Liver (tissue), 9 donors: ENCODE measurements around the gene SMPDL3B. TPM values are rescaled to one million over a fixed set of nuclear protein-coding genes. Genes with fewer than 3 reads are reported as not detected.

Experiments
- DNase-seq: peaks from one replicate; pipeline ENCODE4 v3.0.0-alpha.2; 2017; ENCODE audit warnings: low spot score
- H3K27ac ChIP-seq, 2 donors: one replicate each; pipeline ENCODE4 v1.7.0; 2013; ENCODE audit warnings: inconsistent platforms in 2 of 2, low read length in 2 of 2, control low read depth in 1 of 2, low read depth in 1 of 2, mild to moderate bottlenecking in 1 of 2
- H3K27me3 ChIP-seq, 4 donors: one replicate each; pipeline versions ENCODE4 v1.6.1 to v1.7.0; 2013; ENCODE audit warnings: low read length in 3 of 4, inconsistent platforms in 1 of 4, mild to moderate bottlenecking in 1 of 4, moderate library complexity in 1 of 4; ENCODE audit not compliant: control insufficient read depth in 4 of 4, insufficient read depth in 4 of 4
- H3K36me3 ChIP-seq, 4 donors: one replicate each; pipeline versions ENCODE4 v1.6.1 to v1.7.0; 2013; ENCODE audit warnings: low read length in 3 of 4, mild to moderate bottlenecking in 3 of 4, low read depth in 1 of 4, moderate library complexity in 1 of 4; ENCODE audit not compliant: control insufficient read depth in 4 of 4, insufficient read depth in 3 of 4
- H3K4me1 ChIP-seq, 4 donors: one replicate each; pipeline versions ENCODE4 v1.6.1 to v1.7.0; 2013; ENCODE audit warnings: low read length in 3 of 4, mild to moderate bottlenecking in 3 of 4, moderate library complexity in 1 of 4; ENCODE audit not compliant: control insufficient read depth in 4 of 4, insufficient read depth in 4 of 4
- H3K4me3 ChIP-seq, 3 donors: one replicate each; pipeline versions ENCODE4 v1.6.1 to v1.7.0; 2013; ENCODE audit warnings: low read length in 3 of 3, control low read depth in 1 of 3, low read depth in 1 of 3, mild to moderate bottlenecking in 1 of 3
- H3K9ac ChIP-seq, 2 donors: one replicate each; pipeline ENCODE4 v1.7.0; 2013; ENCODE audit warnings: low read length in 2 of 2, mild to moderate bottlenecking in 2 of 2, moderate library complexity in 2 of 2, control low read depth in 1 of 2, low read depth in 1 of 2
- H3K9me3 ChIP-seq, 4 donors: one replicate each; pipeline versions ENCODE4 v1.6.1 to v1.7.0; 2013; ENCODE audit warnings: low read length in 3 of 4; ENCODE audit not compliant: control insufficient read depth in 4 of 4
- EGR1 ChIP-seq, 2 donors: IDR thresholded peaks; 2 replicates each; pipeline ENCODE4 v1.6.1; 2016 to 2018; ENCODE audit warnings: antibody characterized with exemption in 2 of 2, low read depth in 2 of 2
- FOXA1 ChIP-seq: IDR thresholded peaks from 2 replicates; pipeline ENCODE4 v1.6.1; 2016; ENCODE audit warnings: antibody characterized with exemption
- FOXA2 ChIP-seq: IDR thresholded peaks from 2 replicates; pipeline ENCODE4 v1.6.1; 2016; ENCODE audit warnings: antibody characterized with exemption
- GABPA ChIP-seq, 2 donors: IDR thresholded peaks in 1 of 2; conservative IDR thresholded peaks in 1 of 2; 2 replicates each; pipeline ENCODE4 v1.6.1; 2016; ENCODE audit warnings: antibody characterized with exemption in 2 of 2, mild to moderate bottlenecking in 1 of 2, moderate library complexity in 1 of 2
- HNF4A ChIP-seq, 2 donors: conservative IDR thresholded peaks; 2 replicates each; pipeline ENCODE4 v1.6.1; 2016; ENCODE audit warnings: antibody characterized with exemption in 2 of 2, mild to moderate bottlenecking in 2 of 2
- HNF4G ChIP-seq: IDR thresholded peaks from 2 replicates; pipeline ENCODE4 v1.6.1; 2016; ENCODE audit warnings: antibody characterized with exemption
- JUND ChIP-seq, 2 donors: IDR thresholded peaks; 2 replicates each; pipeline ENCODE4 v1.6.1; 2016; ENCODE audit warnings: antibody characterized with exemption in 2 of 2
- NR2F2 ChIP-seq: IDR thresholded peaks from 2 replicates; pipeline ENCODE4 v1.6.1; 2016; ENCODE audit warnings: antibody characterized with exemption
- RAD21 ChIP-seq, 2 donors: IDR thresholded peaks; 2 replicates each; pipeline ENCODE4 v1.6.1; 2016; ENCODE audit warnings: antibody characterized with exemption in 2 of 2, mild to moderate bottlenecking in 2 of 2
- REST ChIP-seq: IDR thresholded peaks from 2 replicates; pipeline ENCODE4 v1.6.1; 2016; ENCODE audit warnings: antibody characterized with exemption, mild to moderate bottlenecking
- RXRA ChIP-seq, 2 donors: IDR thresholded peaks; 2 replicates each; pipeline ENCODE4 v1.6.1; 2017 to 2018; ENCODE audit warnings: antibody characterized with exemption in 2 of 2, mild to moderate bottlenecking in 1 of 2
- SP1 ChIP-seq: IDR thresholded peaks from 2 replicates; pipeline ENCODE4 v1.6.1; 2018; ENCODE audit warnings: antibody characterized with exemption, mild to moderate bottlenecking
- TAF1 ChIP-seq: conservative IDR thresholded peaks from 2 replicates; pipeline ENCODE4 v1.6.1; 2016; ENCODE audit warnings: antibody characterized with exemption, mild to moderate bottlenecking
- YY1 ChIP-seq: IDR thresholded peaks from 2 replicates; pipeline ENCODE4 v1.6.1; 2016; ENCODE audit warnings: antibody characterized with exemption, mild to moderate bottlenecking
- ZBTB33 ChIP-seq: IDR thresholded peaks from 2 replicates; pipeline ENCODE4 v1.6.1; 2016; ENCODE audit warnings: antibody characterized with exemption
- WGBS: extraction: QIAGEN DNeasy Blood & Tissue Kit; methylation state at CpG from one replicate; pipeline ENCODE4 v1.1.7; 2013; 5-methylcytosine and 5-hydroxymethylcytosine counted together
- polyA plus RNA-seq, 2 donors: library from polyadenylated mRNA; stranded (reverse) in 1 of 2; unstranded in 1 of 2; fragments of 200-250 nt in 1 of 2; fragments of >200 nt in 1 of 2; fragmentation: Nextera tagmentation in 1 of 2; extraction: Ambion mirVana in 1 of 2; gene quantifications; one replicate each; pipeline versions ENCODE4 v1.2.1 to v1.2.3, GENCODE V29; 2013 to 2015
- total RNA-seq, 2 donors: library from RNA; depleted of rRNA; stranded (reverse); fragments of >200 nt; gene quantifications; one replicate each; pipeline ENCODE4 v1.2.3, GENCODE V29; 2014
- TF ChIP-seq, protein P1 (sequence below): IDR thresholded peaks from 2 replicates; pipeline ENCODE4 v1.6.1; 2016; ENCODE audit warnings: antibody characterized with exemption
- TF ChIP-seq, protein P2 (sequence below): IDR thresholded peaks from 2 replicates; pipeline ENCODE4 v1.6.1; 2016; ENCODE audit warnings: antibody characterized with exemption
- TF ChIP-seq, protein P3 (sequence below): fragments of 150-350 bp; IDR thresholded peaks from 2 replicates; pipeline ENCODE4 v1.5.1; 2017; ENCODE audit warnings: improper control_type of control experiment, low read depth, low read length; ENCODE audit not compliant: missing input control
- donor health status: healthy.
- donor health status: healthy.
- donor health status: healthy.
- donor health status: healthy.
- donor health status: healthy.

Gene SMPDL3B
- total and polyA plus RNA-seq, 4 donors: 0.24 to 0.37 (median 0.32) TPM

DNA sequence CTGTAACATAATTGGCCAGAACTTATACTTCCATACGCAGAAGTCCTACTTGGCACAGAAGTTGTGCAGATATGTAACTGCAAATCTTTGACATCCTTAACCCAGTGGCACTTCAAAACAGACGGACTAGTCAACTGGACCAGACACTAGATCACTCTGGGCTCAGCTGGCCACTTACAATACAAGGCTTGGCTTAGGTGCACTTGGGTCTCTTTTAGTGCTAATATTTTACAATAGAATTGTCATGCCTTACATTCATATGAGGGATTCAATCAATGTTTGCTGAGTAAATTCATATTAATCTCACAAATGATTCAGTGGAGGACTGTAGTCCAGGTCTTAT lies 45.0 kb downstream of the SMPDL3B start:
- TF ChIP-seq SP1 (no peak), EGR1 (IDR thresholded peaks at IDR 0.05; ENCODE audit: low read depth in 2 of 2) (no peak), RXRA (IDR thresholded peaks at IDR 0.05) (no peak), FOXA1 (no peak)
- Histone ChIP-seq H3K4me1 (peaks cover 0 to 4% (median 0%) of the 10 kb centered on the region in 4 donors), H3K9me3 (no peaks in the 10 kb centered on the region), H3K27ac (no peak overlapping the region), H3K27me3 (no peaks in the 10 kb centered on the region), H3K4me3 (no peak overlapping the region), H3K36me3 (peaks cover 3 to 10% (median 7%) of the 10 kb centered on the region in 4 donors), H3K9ac (no peak overlapping the region)
- DNase-seq: no peak
- 39% methylated on average over 2 of the region's 2 CpGs for WGBS

GRCh38 chr1:27980216-27980845 lies 45.5 kb downstream of the SMPDL3B start:
- Histone ChIP-seq H3K9me3 (no peaks in the 10 kb centered on the region), H3K27ac (no peak overlapping the region)

More at GRCh38 chr1:27980216-27980845, 45.5 kb downstream of the SMPDL3B start:
- Histone ChIP-seq H3K27me3 (no peaks in the 10 kb centered on the region), H3K4me1 (peaks cover 0 to 4% (median 0%) of the 10 kb centered on the region in 4 donors), H3K36me3 (peaks cover 5 to 10% (median 7%) of the 10 kb centered on the region in 4 donors), H3K4me3 (no peak overlapping the region), H3K9ac (no peak overlapping the region)
- WGBS: 98% methylated on average over 1 of the region's 1 CpG
- no peak for TF ChIP-seq FOXA2
- TF ChIP-seq YY1: no peak
- no peak for TF ChIP-seq HNF4G
- no peak for TF ChIP-seq GABPA (IDR thresholded peaks at IDR 0.05 in 1 of 2, conservative IDR thresholded peaks at IDR 0.05 in 1 of 2)
- TF ChIP-seq SP1: no peak
- TF ChIP-seq REST: no peak
- no peak for TF ChIP-seq ZBTB33
- no peak for TF ChIP-seq NR2F2
- TF ChIP-seq EGR1 (IDR thresholded peaks at IDR 0.05; ENCODE audit: low read depth in 2 of 2): no peak
- no peak for TF ChIP-seq RXRA (IDR thresholded peaks at IDR 0.05)
- TF ChIP-seq JUND (IDR thresholded peaks at IDR 0.05): no peak
- TF ChIP-seq, protein P1, sequence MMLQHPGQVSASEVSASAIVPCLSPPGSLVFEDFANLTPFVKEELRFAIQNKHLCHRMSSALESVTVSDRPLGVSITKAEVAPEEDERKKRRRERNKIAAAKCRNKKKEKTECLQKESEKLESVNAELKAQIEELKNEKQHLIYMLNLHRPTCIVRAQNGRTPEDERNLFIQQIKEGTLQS: no peak
- TF ChIP-seq, protein P2, sequence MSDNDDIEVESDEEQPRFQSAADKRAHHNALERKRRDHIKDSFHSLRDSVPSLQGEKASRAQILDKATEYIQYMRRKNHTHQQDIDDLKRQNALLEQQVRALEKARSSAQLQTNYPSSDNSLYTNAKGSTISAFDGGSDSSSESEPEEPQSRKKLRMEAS: no peak
- no peak for TF ChIP-seq FOXA1
- TF ChIP-seq RAD21 (IDR thresholded peaks at IDR 0.05): no peak
- no peak for TF ChIP-seq TAF1
- TF ChIP-seq, protein P3, sequence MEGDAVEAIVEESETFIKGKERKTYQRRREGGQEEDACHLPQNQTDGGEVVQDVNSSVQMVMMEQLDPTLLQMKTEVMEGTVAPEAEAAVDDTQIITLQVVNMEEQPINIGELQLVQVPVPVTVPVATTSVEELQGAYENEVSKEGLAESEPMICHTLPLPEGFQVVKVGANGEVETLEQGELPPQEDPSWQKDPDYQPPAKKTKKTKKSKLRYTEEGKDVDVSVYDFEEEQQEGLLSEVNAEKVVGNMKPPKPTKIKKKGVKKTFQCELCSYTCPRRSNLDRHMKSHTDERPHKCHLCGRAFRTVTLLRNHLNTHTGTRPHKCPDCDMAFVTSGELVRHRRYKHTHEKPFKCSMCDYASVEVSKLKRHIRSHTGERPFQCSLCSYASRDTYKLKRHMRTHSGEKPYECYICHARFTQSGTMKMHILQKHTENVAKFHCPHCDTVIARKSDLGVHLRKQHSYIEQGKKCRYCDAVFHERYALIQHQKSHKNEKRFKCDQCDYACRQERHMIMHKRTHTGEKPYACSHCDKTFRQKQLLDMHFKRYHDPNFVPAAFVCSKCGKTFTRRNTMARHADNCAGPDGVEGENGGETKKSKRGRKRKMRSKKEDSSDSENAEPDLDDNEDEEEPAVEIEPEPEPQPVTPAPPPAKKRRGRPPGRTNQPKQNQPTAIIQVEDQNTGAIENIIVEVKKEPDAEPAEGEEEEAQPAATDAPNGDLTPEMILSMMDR: no peak
- TF ChIP-seq HNF4A (conservative IDR thresholded peaks at IDR 0.05): no peak
- no peak for DNase-seq
